GM19463 (cell line): Measurements from ENCODE around the gene P3H2.

Experiments used
- ATAC-seq: cut with Tn5 transposase; IDR thresholded peaks from one replicate; pipeline ENCODE4 v1.9.1; 2021; ENCODE audit warnings: mild to moderate bottlenecking, moderate library complexity; ENCODE audit not compliant: unreplicated experiment

Gene P3H2

DNA sequence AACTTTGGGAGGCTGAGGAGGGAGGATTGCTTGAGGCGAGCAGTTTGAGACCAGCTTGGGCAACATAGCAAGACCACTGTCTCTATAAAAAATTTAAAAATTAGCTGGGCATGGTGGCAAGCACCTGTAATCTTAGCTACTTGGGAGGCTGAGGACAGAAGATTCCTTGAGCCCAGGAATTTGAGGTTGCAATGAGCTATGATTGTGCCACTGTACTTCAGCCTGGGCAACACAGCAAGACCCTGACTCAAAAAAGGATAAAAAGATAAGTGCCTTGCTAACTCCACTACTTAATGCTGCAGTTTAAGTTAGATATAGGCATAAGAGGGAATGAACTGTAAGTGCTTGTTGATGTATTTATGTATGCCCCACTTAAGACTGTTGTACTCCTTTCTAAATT, 102.2 kb downstream of the P3H2 start:
- no peak for ATAC-seq

DNA sequence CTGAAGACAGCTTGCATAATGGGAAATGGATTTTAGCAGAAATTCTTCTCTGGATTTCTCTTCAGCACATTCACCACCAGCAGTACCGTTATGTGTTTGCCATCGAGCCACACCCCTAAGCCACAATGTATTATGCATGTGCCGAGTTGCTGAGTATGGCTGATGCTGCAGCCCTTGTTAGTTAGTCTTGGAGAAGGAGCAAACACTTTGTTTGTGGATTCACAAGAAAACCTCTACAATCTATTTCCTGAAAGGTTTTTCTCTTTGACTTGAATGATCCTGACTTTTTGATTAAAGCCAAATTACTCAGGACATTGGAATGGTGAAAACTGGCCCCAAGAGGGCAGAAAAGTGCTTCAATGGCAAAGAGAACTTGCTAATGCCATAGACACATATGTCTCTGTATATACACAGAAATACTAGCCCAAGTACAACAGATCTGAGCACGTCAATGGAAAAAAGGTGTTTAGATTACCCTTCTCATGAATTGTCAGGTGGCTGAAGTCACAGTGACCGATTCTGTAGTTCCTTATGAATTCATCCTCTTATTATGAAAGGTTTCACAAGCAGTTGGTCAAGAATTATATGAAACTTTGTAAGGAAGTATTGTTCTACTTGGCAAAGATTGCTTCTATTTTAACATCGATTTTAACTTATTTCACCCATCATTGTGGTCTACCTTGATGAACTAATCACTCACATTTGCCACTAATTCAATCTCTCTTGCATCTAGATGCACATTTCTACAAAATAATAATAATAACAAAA, 103.0 kb downstream of the P3H2 start:
- no peak for ATAC-seq

DNA sequence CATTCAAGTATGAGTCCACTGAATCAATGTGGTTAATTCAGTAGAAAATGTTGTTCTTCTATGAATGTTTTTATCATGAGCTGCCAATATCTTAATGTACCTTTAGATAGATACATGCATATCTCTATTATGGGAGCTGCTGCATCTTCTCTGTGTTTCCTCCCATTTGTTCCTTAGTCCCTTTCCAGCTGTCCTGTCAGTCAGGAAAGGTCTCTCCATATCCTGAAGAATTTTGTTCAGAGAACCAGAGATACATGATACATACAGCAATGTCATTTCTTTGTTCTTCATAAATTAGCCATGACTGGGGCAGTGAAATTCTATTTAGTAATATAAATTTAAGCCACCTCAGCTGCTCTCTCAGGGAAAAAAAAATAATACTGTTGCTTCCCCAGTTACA, 103.7 kb downstream of the P3H2 start:
- no peak for ATAC-seq

- ATAC-seq = no peak
Observed at GRCh38 chr3:190014940-190015339, 105.8 kb downstream of the P3H2 start.

DNA sequence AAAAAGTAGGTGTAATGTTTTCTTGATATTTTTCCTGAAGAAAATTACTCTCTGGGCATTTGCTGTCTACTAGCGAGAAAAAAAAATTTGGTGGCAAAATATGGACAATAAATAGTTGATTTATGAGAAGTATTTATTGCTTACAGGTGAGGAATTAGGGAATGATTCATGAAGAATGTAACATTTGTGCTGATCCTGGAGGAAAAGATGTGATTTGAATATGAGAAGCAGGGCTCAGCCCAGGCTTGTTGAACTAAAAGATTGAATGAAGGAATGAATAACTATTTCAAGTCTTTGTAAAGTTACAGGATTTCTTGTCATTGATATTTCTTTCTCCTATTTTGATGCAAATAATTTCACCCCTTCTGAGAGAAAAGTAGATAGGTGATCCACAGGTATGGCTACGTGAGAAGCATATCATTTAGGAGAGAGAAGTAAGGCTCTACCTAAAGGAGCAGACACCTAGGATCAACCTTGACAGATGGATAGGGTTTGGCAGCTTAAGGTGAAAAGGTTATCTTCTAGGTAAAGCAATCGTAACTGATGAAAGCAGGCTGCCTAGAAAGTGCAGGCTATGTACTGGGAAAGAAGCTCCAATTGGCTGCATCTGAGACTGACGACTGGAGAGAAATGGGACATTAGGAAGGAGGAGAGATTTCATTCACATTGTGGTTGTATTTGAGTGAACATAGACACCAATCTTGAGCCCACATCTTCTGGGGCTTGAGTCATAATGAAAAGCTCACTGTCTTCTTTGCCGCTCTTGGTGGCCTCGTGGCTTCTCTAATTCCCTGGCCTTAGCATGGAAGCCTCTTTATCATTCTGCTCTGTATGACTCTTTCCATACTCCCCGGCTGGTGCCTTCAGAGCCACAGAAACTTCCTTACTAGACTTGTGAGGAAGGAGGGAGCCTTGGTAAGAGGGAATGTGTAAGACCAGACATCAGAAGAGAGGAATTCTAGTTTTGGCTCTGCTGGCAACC, 106.5 kb downstream of the P3H2 start:
- no peak for ATAC-seq

- ATAC-seq = no peak
Observed at GRCh38 chr3:190012784-190013183, 107.9 kb downstream of the P3H2 start.

DNA sequence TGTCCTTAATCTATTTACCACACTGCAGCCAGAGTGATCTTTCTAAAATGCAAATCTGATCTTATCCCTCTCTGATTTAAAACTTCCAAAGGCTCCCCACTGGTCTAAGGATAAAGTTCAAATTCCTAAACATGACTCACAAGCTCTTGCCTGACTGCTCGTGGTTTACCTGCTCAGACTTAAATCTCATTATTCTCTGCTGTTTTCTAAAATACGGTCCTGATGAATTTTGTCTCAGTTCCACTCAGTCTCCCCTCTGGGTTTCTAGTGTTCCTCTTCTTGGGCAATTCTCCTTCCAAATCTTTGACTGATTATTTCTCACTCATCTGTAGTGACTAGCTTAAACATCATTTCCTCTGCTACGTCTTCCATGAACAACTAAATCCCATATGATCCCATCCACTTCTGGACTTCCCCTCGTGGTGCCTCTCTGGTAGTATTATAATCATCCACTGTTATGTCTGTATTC, 108.3 kb downstream of the P3H2 start:
- ATAC-seq = no peak

DNA sequence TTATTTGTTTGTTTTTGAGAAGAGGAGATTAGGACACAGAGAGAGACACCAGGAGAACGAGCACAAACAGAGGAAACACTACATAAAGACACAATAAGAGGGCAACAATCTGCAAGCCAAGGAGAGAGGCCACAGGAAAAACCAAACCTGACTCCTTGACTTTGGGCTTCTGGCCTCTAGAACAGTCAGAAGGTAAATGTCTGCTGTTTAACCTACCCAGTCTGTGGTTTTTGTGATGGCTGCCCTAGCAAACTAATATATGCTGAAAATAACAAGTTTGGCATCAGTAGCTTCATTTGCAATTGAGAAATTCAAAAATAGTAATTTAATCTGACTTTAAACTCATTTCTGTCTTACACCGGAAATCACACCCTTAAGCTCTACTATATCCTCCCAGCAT, 110.2 kb downstream of the P3H2 start:
- no peak for ATAC-seq

DNA sequence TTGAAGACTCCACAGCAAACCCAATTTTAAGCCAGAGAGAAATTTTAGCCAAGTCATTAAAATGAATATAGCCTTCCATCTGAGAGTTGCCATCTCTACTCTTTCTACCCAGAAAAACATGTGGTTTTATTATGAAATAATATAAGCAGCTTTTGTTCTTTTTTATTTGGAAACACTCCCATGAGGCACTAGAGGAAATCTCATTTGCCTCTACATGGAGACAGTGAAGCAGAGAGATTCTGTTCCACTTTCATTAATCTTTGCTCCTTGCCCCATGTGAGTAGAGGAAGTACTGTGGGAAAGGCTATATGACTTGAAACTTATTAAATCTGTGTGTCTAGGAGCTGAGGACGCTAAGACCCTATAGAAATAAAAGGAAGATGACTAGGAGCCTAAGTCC, 111.1 kb downstream of the P3H2 start:
- ATAC-seq = no peak

DNA sequence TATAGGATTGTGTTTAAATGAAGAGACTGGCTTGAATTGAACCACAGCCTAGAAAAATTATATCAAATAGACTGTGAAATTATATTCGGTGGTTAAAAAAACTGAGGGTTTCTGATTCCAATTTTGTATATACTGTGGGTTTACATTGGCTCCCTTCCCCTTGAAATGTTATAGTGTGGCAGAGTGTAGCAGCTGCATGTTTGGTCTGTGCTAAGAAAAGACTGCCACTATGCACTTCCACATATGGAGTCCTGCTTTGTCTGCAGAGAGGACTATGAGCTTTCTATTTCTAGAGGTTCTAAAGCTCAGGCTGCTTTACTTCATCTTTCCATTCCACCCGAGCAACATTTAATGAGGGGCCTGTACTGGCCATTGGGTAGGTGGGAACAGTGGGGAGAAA, 112.3 kb downstream of the P3H2 start:
- no peak for ATAC-seq

GRCh38 chr3:190005343-190006113, 115.2 kb downstream of the P3H2 start:
- ATAC-seq = no peak

DNA sequence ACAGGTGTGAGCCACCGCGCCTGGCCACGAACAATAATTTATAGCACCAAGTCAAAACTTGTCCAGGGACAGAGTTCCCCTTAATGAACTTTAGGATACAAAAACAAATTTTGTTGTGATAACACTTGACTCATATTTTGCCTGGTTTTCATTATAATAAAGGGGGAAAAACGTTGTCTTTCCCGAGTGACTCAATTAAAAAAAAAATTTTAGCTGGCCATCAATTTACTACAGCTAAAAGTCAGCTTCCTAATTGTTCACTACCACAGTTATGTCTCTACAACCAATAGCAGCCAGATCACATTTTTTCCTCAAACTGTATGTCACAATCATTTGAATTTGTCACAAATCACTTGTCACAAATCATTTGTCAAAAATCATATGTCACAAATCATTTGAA, 116.0 kb downstream of the P3H2 start:
- ATAC-seq = no peak

DNA sequence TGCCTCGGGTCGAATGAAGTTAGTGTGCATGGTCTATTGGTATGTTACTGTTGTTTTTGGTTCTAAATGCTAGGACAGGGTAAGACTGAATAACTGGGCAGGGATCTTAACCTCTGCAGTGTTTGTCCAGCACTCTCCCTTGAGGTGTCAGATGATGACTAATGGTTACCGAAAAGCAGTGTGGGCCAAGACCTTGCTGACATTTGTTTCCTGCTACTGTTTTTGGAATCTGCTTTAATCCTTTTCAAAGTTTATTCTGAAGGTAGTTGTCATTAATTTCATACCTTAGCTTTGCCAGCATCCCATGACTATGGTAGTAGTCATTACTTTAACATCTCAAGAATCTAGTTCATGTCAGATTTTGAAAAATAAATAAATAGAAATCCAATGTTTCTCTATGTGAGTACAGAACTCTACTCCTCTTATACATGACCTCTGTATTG, 117.0 kb downstream of the P3H2 start:
- no peak for ATAC-seq

DNA sequence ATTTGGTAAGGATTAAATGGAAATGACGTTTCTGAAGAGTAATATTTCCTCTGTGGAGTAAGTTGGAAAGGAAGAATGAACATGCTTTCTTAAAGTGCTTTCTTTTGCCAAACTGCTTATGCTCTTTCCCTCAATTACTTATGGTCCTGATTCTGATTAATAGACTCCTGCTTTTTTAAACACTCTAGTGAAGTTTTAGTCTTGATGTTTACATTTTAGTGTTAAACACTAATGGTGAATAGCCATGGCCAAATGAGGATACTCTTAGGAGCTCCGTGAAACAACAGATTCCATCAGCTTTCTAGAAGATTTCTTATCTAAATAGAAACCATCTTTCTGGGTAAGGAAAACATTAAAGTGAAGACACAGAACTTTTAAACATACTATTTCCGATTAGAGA, 117.6 kb downstream of the P3H2 start:
- no peak for ATAC-seq

DNA sequence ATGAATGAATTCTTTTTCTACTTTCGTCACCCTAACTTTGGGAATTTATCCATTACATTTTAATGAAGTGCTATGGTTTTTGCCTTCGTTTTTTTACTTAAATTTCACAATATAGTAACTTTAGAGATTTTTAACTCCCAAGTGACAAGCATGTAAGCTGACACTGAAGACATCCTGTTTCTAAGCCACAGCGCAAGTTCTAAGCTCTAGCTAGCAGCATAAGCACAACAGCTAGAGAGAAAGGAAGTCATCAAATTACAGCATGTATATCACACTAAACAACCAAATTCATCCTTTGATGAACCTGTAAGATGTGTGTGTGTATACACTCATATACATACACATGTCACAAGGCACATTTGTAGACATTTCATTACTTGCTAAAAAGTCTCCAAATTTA, 119.3 kb downstream of the P3H2 start:
- no peak for ATAC-seq

DNA sequence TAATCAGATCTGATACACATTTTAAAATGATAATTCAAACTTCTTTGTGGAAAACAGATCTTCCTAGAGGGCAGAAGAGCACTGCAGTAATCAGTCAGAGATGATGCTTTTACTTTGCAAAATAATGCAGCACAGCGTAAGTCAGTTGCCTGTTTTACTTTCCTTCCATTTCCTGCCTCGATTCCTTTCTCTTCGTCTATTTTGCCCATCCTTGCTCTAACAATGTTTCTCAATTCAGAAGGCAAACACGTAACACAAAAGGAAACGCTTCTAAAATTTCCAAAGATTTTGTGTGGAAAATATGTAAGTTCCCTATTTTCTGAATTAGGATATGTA, 119.9 kb downstream of the P3H2 start:
- no peak for ATAC-seq

DNA sequence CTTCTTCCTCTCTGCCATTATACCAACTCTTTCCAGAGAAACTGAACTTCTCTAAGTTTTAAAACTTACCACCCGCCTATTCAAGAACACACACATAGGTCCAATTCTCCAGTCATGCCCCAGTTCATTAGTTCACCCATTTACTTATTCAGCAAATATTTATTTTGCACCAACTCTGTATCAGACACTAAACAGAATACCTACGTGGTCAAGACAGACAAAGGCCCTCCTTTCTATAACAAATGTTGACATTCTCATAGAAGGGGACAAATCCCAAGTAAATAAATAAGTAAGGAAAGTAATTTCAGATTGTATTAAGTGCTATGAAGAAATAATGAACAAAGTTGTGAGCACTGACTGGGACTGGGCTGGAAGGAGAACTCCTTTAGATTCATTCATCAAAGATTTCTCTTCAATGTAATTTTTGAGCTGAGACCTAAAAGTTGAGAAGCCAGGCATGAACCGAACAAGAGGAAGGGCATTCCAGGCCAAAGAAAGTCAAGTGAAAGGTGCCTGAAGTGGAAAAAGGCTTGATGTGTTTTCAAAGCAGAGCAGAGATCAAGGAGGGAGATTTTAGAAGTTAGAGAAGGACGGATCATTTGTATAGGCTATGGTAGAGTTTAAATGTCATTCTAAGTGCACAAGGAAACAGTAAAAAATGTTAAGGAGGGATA, 120.4 kb downstream of the P3H2 start:
- no peak for ATAC-seq

GRCh38 chr3:189999718-190000117, 121.0 kb downstream of the P3H2 start:
- no peak for ATAC-seq

DNA sequence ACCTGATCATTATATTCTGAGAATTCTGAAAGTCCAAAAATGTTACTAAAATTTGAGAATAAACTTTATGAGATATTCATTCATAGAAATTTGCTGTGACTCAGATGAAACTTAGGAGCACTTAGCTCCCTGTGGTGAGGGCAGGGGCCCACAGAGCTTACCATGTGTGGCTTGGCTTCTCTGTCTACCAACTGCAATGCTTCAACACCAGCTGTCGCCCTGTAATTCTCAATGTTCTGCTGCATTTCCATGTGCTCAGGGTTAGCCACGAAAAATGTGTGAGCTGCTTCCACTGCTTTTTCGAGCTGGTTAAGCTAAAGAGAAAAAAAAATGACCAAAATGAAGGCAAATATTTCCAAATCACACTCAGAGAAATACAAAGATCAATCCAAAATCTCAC, 125.6 kb downstream of the P3H2 start:
- ATAC-seq = no peak

DNA sequence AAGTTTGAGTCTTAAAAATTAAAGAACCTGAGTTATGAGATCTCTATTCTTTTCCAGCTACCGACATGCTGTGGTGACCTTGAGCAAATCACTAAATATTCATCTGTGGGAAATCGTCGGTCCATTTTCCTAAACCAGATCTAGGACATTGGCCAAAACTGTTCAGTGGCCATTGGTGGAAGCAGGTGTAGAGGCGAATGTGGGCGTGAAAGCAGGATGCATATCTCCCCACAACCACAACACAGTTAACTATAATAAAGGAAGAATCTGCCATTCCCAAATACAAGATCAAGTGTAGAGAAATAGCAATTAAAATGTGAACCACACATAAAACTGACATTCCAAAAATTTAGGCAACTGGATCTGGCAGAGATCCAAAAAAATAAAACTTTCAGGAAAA, 129.9 kb downstream of the P3H2 start:
- ATAC-seq = no peak

DNA sequence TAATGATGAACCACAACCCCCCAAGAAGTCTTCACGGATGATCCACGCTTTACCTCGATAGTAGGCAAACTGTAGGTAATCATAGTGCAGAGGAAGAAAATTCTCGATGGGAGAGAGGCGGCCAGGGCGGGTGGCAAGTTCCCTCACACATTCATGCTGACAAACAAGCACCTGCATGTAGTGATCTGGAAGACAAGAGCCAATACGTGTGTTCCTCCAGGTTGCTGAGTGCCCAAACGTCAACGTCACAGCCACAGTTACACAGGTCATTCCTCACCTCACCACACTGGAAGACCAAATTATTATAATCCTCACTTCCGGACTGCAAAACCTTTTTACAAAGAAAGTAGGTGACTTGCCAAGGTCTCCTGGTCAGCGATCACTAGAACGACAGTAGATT, 131.8 kb downstream of the P3H2 start:
- no peak for ATAC-seq
